GDM1 (cell line): ENCODE measurements around the gene BCL3.

ENCODE experiments used
- DNase-seq: peaks from one replicate; lab custom pipeline; 2025; lab: John Stamatoyannopoulos, UW

BCL3 gene

GRCh38 chr19:44742330-44743061 is 6.0 kb upstream of the BCL3 start:
- DNase-seq = no peak

GRCh38 chr19:44744871-44745332 is 3.6 kb upstream of the BCL3 start:
- DNase-seq = no peak

- no peak for DNase-seq
Measured at GRCh38 chr19:44745341-44745831, 3.1 kb upstream of the BCL3 start.

GRCh38 chr19:44745887-44746600 is 2.5 kb upstream of the BCL3 start:
- no peak for DNase-seq

- no peak for DNase-seq
Measured at GRCh38 chr19:44746616-44746945, 1.9 kb upstream of the BCL3 start.

- DNase-seq = peak; percentile 85
Measured at GRCh38 chr19:44746946-44747738, 1.4 kb upstream of the BCL3 start.

- DNase-seq = peak; percentile 73
Measured at GRCh38 chr19:44747739-44748425, 626 bp upstream of the BCL3 start.

- no peak for DNase-seq
Measured at GRCh38 chr19:44749292-44749691, 784 bp downstream of the BCL3 start.

- DNase-seq = no peak
Measured at GRCh38 chr19:44749994-44750393, 1.5 kb downstream of the BCL3 start.

GRCh38 chr19:44752123-44752815 is 3.8 kb downstream of the BCL3 start:
- DNase-seq = no peak

GRCh38 chr19:44752816-44753625 is 4.5 kb downstream of the BCL3 start:
- DNase-seq = peak; percentile 97

GRCh38 chr19:44753626-44753931 is 5.1 kb downstream of the BCL3 start:
- no peak for DNase-seq

GRCh38 chr19:44753932-44754749 is 5.6 kb downstream of the BCL3 start:
- DNase-seq = peak; percentile 64

- no peak for DNase-seq
Measured at GRCh38 chr19:44754750-44755080, 6.2 kb downstream of the BCL3 start.

GRCh38 chr19:44755219-44755618 is 6.7 kb downstream of the BCL3 start:
- DNase-seq = no peak

- DNase-seq = no peak
Measured at GRCh38 chr19:44756089-44756562, 7.6 kb downstream of the BCL3 start.

GRCh38 chr19:44757057-44757734 is 8.7 kb downstream of the BCL3 start:
- DNase-seq = no peak

- DNase-seq = no peak
Measured at GRCh38 chr19:44757735-44758505, 9.4 kb downstream of the BCL3 start.
